ENCODE measurements around the gene CCND3. TPM values are rescaled to one million over a fixed set of nuclear protein-coding genes. Genes with fewer than 3 reads are reported as not detected.

Gene CCND3
- total and polyA plus RNA-seq, 2 experiments from 2014 or later, result 79.3 to 134 TPM

GRCh38 chr6:41975276-41975675, 33.7 kb upstream of the CCND3 start:
- WGBS (ENCODE audit: low lambda C conversion rate, missing lambda C conversion rate), result 86% methylated on average over 4 of the region's 4 CpGs
- no peaks in the 10 kb centered on the region for H3K27me3 ChIP-seq

GRCh38 chr6:41974281-41974825, 32.7 kb upstream of the CCND3 start:
- TF ChIP-seq EZH2phosphoT487 (IDR thresholded peaks at IDR 0.05; ENCODE audit: low read depth, severe bottlenecking, unreplicated experiment) (no peak), EZH2 (IDR thresholded peaks at IDR 0.05; ENCODE audit: borderline replicate concordance) (no peak), CTCF (IDR thresholded peaks at IDR 0.05; ENCODE audit: poor library complexity) (no peak)
- no peak overlapping the region for H2AFZ ChIP-seq
- no peak overlapping the region for H3K4me3 ChIP-seq
- H3K4me2 ChIP-seq, result no peak overlapping the region
- H3K27me3 ChIP-seq, result no peaks in the 10 kb centered on the region
- no peaks in the 10 kb centered on the region for H3K9me2 ChIP-seq (replicated peaks; ENCODE audit: insufficient read depth)
- 95% methylated on average over 5 of the region's 5 CpGs for WGBS (ENCODE audit: low lambda C conversion rate, missing lambda C conversion rate)
- H3K4me1 ChIP-seq (ENCODE audit: insufficient read depth), result no peaks in the 10 kb centered on the region
- no peaks in the 10 kb centered on the region for H3K36me3 ChIP-seq (replicated peaks; ENCODE audit: insufficient read depth, low read depth)
- H3K27ac ChIP-seq, result no peak overlapping the region
- DNase-seq (ENCODE audit: low spot score), result no peak
- H4K20me1 ChIP-seq (ENCODE audit: insufficient read depth, poor library complexity, severe bottlenecking), result no peaks in the 10 kb centered on the region
- H3K79me2 ChIP-seq, result no peaks in the 10 kb centered on the region
- H3K9me3 ChIP-seq (ENCODE audit: low read depth), result no peaks in the 10 kb centered on the region

More at GRCh38 chr6:41975276-41975675, 33.7 kb upstream of the CCND3 start:
- no peak overlapping the region for H3K27ac ChIP-seq
- H3K4me3 ChIP-seq, result no peak overlapping the region
- H3K36me3 ChIP-seq (replicated peaks; ENCODE audit: insufficient read depth, low read depth), result no peaks in the 10 kb centered on the region
- no peaks in the 10 kb centered on the region for H3K4me1 ChIP-seq (ENCODE audit: insufficient read depth)
- H3K9me3 ChIP-seq (ENCODE audit: low read depth), result no peaks in the 10 kb centered on the region
- TF ChIP-seq EZH2phosphoT487 (IDR thresholded peaks at IDR 0.05; ENCODE audit: low read depth, severe bottlenecking, unreplicated experiment) (no peak), EZH2 (IDR thresholded peaks at IDR 0.05; ENCODE audit: borderline replicate concordance) (no peak), CTCF (IDR thresholded peaks at IDR 0.05; ENCODE audit: poor library complexity) (no peak)
- no peaks in the 10 kb centered on the region for H3K9me2 ChIP-seq (replicated peaks; ENCODE audit: insufficient read depth)
- DNase-seq (ENCODE audit: low spot score), result no peak
- no peaks in the 10 kb centered on the region for H4K20me1 ChIP-seq (ENCODE audit: insufficient read depth, poor library complexity, severe bottlenecking)
- no peak overlapping the region for H2AFZ ChIP-seq
- H3K79me2 ChIP-seq, result no peaks in the 10 kb centered on the region
- H3K4me2 ChIP-seq, result no peak overlapping the region

DNA sequence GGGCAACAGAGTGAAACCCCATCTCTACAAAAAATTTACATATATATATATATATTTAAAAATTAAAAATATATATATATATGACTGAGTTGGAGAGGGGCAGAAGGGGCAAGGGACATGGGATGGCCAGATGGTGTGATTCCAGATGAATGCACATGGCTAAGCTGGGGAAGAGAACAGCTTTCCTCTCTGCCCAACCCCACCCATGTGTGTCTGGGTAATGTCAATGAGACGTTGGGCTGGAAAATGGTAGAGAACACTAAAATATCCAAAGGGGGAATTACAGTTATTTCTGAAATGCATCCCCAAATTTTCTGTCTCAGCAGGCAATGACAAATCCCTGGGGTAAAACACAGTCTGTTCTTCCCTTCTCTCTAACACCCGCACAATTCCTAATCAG, 31.2 kb upstream of the CCND3 start:
- H4K20me1 ChIP-seq (ENCODE audit: insufficient read depth, poor library complexity, severe bottlenecking), result no peaks in the 10 kb centered on the region
- no peaks in the 10 kb centered on the region for H3K9me3 ChIP-seq (ENCODE audit: low read depth)
- no peak overlapping the region for H3K27ac ChIP-seq
- H3K27me3 ChIP-seq, result no peaks in the 10 kb centered on the region
- H3K4me2 ChIP-seq, result peak overlapping the region; percentile 29
- H3K4me1 ChIP-seq (ENCODE audit: insufficient read depth), result no peaks in the 10 kb centered on the region
- TF ChIP-seq EZH2phosphoT487 (IDR thresholded peaks at IDR 0.05; ENCODE audit: low read depth, severe bottlenecking, unreplicated experiment) (no peak), EZH2 (IDR thresholded peaks at IDR 0.05; ENCODE audit: borderline replicate concordance) (no peak), CTCF (IDR thresholded peaks at IDR 0.05; ENCODE audit: poor library complexity) (no peak)
- H3K79me2 ChIP-seq, result no peaks in the 10 kb centered on the region
- DNase-seq (ENCODE audit: low spot score), result no peak
- H3K36me3 ChIP-seq (replicated peaks; ENCODE audit: insufficient read depth, low read depth), result no peaks in the 10 kb centered on the region
- 53% methylated on average over 2 of the region's 2 CpGs for WGBS (ENCODE audit: low lambda C conversion rate, missing lambda C conversion rate)
- no peak overlapping the region for H2AFZ ChIP-seq
- no peaks in the 10 kb centered on the region for H3K9me2 ChIP-seq (replicated peaks; ENCODE audit: insufficient read depth)
- no peak overlapping the region for H3K4me3 ChIP-seq

Measured in hepatocyte (in vitro differentiated cells).